OCI-LY1 (cell line): ENCODE measurements around the gene TSC22D4.

Source experiments
- CTCF ChIP-seq: fragments of 200-600 bp; sonication (generic), shearing (Covaris generic); IDR thresholded peaks from 2 replicates; pipeline ENCODE4 v1.5.1; 2017; ENCODE audit warnings: mild to moderate bottlenecking, antibody characterized with exemption, low read length, moderate library complexity, mixed read lengths
- EZH2 ChIP-seq: fragments of 200-600 bp; sonication (generic), shearing (Covaris generic); IDR thresholded peaks from 2 replicates; pipeline ENCODE4 v1.8.0; 2017; ENCODE audit warnings: borderline replicate concordance, mixed run types, mild to moderate bottlenecking, antibody characterized with exemption, low read length, moderate library complexity, mixed read lengths

GRCh38 chr7:100482728-100483089 lies 3.7 kb upstream of the TSC22D4 start:
- TF ChIP-seq CTCF (no peak), EZH2 (no peak)
